NCI-H2171 (cell line): ENCODE measurements around the gene TEAD1.
A peak's percentile ranks its signal among the peaks of the same experiment; 100 is the strongest.

Source experiments
- DNase-seq: peaks from one replicate; lab custom pipeline; 2025; lab: John Stamatoyannopoulos, UW

The TEAD1 gene

DNA sequence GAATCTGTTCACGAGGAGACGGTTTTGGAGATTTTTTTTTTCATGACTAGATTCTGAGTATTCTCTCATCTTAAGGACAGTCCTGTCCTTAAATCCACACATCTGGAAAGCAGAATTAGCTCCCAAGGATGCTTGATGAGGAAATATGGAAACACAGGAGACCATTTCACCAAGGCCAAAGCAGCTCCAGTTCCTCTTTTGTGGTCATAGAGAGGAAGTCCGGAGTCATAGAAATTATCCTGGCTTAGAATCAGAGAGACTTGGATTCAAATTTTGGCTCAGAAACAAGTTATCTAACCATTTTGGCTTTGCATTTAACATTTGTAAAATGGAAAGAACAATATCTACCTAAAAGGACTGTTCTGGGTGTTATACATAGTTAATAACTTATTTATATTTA lies 7.3 kb upstream of the TEAD1 start:
- no peak for DNase-seq

DNA sequence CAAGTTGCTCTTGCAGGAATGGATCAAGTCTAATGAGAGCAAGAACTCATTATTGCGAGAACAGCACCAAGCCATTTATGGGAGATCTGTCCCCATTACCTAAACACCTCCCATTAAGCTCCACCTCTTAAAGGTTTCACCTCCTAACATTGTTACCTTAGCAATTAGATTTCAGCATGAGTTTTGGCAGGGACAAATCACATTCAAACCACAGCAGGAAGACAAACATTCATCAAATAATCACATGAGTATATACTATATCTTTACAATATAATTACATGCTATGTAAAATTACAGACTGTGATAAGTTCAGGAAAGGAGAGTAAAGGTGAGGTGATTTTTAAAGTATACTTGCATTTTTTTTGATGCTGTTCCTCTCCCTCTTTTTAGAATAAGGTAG lies 6.6 kb upstream of the TEAD1 start:
- DNase-seq, result no peak

DNA sequence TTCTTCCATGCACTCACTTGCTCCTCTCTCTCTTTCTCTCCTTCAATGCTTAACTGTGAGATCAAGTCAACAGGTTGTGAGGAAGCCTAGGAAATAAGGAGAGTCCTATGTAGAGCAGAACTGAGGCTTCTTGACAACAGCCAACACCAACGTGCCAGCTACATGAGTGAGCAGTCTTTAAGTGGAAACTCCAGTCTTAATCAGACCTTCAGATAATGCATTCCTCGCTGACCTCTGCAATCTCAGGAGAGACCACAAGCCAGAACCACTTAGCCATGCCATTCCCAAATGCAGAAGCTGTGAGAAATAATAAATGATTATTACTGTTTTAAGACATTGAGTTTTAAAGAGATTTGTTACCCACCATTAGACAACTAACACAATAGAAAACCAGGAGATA lies 6.1 kb upstream of the TEAD1 start:
- DNase-seq, result no peak

DNA sequence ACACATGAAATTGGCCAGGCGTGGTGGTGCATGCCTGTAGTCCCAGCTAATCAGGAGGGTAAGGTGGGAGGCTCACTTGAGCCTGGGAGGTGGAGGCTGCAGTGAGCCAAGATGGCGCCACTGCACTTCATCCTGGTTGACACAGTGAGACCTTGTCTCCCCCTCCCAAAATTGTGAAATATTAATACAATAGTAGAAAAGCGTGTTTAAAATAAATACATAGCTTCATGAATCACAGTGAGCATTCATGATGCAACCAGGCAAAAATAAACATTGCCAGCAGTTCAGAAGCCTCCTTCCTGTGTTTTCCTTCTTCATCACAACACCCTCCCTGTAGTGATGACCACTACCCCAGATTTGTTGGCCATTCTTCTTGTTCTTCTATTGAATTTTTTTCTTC lies 4.3 kb upstream of the TEAD1 start:
- no peak for DNase-seq

DNA sequence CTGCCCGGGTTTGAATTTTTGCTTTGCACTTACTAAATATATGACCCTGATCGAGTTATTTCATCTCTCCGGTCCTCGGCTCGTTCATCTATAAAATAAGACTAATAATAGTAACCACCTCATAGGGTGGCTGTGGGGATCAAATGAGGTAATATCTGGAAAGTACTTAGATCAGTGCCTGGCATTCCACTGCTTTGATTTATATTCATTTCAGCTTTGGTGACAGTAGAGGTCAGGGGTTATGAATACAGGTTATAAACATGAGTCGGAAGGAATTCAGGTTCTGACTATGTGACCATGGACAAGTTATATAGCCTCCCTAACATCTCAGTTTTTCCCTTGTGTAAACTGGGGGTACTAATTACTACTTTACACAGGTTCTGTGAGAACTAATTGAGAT lies 2.9 kb upstream of the TEAD1 start:
- DNase-seq, result no peak

DNA sequence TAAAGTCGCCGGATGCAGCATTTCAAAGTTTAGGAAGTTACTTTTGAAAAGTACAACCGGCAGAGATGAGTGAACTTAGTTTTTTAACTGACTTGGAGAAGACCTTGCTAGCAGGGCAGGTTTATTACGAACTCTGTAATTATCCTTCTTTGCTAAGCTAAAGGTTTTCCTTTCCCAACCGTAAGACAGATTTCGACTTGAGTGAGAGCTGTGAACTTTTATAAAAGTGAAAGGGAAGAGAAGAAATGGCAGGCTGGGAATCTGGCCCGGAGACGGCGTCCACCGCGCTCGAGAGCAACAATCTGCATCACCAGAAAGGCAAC lies 659 bp upstream of the TEAD1 start:
- DNase-seq, result no peak

DNA sequence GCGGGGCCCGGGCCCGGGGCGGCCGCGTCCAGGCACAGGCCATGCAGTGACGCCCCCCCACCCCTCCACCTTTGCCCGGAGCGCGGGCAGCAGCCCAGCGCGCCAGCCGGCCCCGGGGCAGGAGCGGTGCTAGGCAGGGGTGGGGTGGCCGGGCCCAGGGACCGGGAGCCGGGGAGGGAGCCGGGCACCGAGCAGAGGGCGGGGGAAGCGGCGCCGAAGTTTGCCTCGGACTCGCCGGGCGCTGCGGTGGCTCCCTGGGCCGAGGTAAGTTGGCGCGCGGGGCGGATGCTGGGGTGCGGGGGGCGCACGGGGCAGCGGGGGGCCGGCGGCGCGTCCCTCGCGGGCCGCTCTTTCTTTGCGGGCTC lies 332 bp downstream of the TEAD1 start:
- no peak for DNase-seq

DNA sequence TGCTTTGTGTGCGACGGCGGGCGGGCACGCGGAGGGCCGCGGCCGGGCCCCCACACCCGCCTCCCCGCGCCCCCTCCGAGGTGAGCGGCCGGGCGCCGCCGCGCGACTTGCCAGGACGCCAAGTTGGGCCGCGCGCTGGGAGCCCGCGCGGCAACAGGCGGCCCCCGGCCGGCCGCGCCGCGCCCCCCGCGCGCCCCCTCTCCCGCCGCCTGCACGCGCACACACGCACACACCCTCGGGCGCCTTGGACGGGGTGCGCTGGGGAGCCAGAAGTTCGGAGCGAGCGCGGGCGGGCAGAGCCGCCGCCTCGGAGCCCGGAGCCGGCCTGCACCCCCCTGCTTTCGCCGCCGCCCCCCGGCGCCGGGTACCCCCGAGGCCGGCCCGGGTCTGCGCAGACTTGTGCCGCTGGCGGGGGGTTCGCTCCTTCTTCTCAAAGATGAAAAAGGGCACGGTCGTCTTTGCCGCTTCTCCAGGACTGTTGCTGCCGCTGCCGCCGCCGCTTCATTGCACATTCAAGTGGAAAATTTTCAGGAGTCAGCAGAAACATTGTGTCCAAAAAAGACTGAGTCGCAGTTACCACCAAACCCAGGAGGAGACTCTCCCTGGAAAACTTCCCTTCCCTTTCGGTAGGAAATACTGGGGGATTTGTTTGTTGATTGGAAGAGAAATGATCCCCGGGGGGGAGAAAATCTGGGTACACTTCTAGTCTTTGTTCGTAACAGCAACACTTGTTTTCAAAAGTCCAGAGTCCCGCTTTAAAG lies 895 bp downstream of the TEAD1 start:
- no peak for DNase-seq

DNA sequence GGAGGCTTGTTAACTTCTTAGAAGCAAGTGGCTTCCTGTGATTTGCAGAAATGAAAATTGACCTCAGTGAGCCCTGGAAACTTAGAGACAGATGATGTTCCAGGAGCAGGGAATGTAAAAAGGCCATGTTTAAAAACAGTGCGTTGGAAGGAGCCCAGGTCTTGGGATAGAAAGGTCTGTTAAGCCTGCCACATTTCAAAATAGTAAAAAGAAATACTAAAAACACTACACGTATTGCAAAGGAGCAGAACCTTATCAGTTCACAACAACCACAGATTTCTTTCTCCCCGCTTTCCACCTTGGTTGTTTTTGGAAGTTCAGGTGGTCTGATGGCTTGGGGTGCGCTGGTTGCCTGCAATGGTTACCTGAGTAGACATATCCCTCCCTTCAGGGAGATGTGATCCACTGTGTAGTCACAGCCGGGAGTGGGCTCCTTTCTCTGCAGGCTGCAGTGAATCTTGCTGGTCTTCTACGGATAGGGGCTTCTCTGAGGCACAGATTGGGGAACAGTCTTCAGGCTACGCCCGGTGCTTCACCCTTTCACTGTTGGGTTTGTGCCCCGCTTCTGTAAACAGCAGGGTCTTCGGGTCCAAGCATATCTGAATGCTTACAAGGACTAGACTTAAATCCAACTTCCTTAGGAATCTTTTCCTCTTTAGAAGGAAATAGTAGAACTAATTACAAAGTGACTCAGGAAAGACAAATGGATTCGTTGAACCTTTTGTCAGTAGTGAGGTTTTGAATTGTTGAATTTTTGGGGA lies 1.9 kb downstream of the TEAD1 start:
- DNase-seq, result no peak

DNA sequence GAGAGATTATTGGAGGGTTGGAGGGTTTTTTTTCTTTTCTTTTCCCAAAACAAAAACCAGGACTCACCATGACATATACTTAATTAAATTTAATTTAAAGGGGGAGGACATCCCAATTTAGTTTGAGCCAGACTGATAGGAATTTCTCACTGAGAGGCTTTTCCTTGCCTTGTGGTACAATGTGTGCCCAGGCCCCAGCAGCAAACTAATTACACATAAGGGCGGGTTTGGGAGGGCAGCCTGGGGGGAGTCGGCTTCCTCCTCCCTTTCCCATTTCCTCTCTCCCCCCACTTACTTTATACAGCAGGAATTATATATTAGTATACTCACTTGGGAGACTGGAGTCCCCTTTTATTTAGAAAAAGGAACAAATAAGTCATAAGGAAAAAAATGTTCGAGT lies 2.9 kb downstream of the TEAD1 start:
- DNase-seq, result no peak

DNA sequence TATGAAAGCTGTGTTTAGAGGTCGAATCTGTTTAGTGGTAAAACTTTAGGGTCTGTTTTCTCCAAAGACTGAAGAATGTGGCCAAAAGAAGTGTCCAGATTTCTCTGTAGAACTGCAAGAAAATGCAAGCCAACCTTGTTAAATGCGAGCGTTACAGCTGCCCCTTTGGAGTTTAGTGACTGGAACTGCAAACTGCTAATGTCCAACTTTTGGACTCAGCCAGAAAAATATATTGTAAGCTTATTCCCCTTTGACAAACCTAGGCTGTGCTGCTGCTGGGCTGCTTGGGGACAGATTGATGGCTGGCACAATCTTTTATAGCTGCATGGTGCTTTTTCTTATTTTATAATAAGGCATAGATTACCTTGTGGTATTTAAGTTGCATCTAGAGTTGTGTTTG lies 3.9 kb downstream of the TEAD1 start:
- DNase-seq, result no peak

DNA sequence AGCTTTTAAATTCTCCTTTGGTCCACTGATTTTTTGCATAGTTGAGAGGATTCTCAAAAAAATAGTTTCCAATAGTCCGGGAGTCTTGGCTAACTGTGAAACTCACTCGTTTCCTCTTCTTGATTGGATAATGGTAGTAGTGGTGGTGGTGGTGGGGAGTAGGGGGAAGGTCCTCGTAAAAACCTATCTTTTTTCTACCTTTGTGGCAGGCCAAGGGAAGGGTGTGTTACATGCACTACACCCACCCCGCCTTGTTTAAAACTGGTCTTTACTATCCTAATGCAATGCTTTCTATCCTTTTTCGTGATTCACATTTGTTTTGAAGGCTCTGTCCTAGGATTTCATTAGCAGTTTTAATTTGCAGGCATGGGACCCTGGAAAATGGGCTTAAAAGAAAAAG lies 4.8 kb downstream of the TEAD1 start:
- DNase-seq, result no peak

DNA sequence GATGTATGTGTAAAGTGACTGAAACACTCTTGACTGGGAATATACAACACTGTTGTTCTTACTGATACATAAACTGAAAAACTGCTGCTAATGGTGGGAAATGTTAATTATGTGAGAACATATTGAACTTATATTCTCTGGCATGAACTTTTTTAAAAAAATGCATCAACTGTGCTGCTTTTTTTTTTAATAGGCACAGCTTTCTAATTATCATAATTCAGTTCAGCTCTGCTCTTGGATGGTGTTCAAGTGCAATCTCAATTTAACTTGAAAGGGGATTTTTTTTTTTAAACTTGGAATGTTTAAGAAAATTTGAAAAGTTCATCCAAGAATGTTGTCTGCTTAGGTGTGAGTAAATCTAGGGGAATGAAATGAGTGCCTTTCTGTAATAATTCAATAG lies 5.2 kb downstream of the TEAD1 start:
- no peak for DNase-seq

DNA sequence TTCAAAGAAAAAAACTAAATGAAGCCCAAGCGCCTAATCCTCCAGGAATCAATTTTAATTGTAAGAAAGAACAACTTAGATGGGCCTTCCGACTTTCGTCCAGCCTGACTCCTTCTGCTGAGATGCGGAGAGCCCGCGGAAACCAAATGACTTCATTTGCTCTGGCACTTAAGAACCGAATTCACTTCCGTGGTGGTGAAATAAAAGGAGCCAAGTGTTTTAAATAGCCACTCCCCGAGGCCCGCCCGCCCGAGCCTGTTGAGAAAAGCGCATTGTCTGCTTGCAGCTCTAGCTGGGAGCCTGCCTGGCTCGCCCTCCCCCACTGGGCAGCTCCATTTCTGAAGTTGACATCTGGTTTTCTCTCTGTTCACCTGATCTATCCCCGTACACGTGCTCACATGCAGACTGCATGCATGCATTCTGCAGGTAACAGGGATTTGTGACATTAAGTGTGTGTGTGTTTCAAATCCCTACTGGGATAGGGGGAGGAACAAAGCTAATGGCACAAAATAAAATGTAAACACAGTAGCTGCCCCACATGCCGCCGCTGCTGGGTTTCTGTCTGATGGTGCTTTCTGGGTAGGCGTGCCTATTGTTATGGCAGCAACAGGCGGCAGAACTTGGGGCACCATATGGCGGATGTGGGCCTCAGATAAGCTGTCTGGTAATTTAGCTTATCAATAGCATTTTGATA lies 6.2 kb downstream of the TEAD1 start:
- DNase-seq, result peak; percentile 70

DNA sequence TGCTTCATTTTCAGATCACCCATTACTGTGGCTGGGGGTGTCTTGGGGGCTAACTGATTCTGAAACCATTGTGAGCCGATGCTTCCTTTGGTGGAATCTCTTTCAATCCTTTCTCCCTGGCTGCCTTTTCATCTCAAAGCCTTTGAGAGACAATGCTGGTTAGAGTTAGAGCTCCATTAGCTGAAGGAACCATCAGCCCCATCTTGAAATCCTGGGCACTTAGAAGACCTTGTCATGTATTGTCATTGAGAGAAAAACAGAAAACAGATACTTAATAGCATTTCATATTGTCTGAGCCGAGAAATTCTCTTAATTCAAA lies 6.7 kb downstream of the TEAD1 start:
- no peak for DNase-seq

DNA sequence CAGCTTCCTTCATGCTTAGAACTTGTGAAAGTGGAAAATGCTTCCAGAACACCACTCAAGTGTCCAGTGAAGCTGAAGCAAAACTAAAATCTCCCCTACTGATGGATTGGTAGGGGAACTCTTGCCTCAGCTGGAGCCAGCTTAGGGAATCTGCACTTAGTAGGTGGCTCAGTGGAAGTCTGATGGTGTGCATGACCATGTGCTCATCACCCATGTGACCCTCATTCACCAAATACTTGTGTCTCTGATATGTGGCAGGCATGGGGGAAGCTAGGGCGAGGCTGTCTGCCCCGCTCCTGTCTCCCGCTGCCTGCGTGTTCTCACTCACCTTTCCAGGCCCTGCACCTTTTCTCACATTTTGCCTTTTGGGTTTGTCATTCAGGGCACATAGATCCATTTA lies 7.2 kb downstream of the TEAD1 start:
- DNase-seq, result no peak

DNA sequence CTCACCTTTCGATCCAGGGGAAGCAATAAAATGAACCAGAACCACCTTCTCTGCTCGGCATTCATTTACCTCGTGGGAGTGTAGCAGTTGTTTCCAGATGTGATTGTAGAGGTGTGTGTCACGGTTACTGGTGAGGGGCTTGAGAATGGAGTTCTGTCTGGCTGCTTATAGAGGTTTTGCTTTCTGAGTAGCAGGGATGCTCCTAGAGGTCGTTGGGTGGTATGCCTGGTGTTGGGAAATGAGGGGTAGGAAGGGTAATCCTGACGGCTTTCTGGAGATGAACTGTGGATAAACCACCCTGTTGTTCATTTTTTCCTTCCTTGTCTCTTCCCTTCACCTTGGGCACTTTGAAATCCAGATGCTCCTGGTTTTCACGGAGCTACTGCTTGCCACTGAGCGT lies 8.1 kb downstream of the TEAD1 start:
- DNase-seq, result no peak

DNA sequence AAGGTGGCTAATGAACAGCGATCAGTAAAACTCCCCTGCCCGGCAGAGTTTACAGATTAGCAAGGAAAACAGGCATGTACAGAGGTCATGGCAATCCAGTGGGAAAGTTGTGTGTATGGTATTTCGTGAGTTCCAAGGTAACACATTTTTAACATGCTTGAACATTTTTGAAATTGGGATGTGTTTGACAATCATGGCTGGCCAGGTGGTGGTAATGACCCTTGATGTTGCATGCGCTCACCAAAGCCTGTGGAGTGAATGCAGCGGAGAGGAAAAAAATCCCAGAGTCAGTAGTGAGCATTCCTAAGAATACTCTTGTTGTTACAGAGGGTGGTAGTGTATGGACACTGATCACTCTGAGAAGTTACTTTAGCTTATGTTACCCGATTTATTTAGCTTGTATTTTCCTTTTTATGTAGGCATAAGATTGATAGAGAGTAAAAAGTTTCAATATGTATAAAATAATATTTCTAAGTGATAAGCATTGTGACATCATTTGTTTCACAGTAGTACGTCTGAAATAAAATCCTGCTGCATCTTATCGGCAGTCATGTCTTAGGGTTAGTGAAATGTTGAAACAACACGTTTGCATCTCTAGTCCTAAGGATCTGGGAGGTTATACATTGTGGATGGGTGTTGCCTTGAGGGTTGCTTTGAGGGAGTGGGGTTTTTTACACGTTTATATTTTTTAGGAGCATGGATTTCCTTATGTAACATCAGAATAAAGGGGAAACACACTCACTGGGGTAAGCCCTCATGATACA lies 8.7 kb downstream of the TEAD1 start:
- no peak for DNase-seq

DNA sequence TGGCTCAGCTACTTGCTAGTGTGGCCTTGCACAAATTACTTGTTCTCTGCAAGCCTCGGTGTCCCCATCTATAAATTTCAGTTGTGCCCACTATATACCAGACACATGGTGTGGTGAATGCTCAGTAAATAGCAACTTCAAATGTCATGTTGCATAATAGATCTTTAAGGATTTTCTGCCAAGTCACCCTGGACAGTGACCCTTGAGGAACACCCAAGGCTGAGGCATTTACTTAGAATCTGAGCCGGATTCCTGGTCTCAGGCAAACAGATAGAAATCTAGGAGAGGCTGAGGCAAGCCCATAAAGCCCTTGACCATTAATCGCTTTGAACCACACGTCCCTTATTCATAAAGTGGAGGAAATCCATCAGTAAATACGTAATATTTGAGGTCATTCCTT lies 9.7 kb downstream of the TEAD1 start:
- no peak for DNase-seq

DNA sequence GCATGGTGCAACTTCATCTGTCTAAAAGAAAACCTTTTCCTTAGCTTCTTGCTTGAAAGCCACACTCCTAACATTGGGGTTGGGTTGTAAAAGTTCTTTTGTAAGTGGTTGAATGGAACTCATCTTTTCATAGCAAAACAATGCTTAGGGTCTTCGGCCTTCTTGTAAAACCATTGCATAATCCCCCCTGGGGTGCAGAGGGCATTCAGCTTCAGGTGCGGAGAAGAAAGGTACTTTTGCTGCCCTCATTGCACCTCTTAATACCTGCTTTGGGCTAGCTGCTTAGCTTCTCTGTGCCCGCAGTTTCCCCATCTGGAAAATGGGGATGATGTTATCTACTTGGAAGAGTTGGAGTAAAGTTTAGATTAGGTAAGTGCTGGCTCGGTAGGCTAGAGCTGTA lies 10.1 kb downstream of the TEAD1 start:
- no peak for DNase-seq

DNA sequence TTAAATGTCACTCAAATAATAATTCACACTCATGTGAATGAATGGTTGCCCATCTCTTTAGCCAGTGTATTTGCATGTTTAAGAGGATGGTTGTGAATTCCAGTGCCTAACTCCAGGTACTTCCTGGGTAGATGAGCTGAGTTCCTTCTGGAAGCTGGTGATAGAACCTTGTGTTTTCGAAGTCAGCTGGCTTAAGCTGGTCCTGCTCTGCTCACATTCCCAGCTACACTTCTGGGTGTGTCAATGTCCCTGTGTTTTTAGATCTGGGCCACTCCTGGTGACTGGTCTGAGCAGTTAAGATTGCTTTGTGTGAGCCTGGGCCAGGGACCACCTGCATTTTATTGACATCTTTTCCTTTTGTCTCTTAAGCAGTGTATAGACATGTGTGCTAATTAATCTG lies 10.6 kb downstream of the TEAD1 start:
- DNase-seq, result no peak

DNA sequence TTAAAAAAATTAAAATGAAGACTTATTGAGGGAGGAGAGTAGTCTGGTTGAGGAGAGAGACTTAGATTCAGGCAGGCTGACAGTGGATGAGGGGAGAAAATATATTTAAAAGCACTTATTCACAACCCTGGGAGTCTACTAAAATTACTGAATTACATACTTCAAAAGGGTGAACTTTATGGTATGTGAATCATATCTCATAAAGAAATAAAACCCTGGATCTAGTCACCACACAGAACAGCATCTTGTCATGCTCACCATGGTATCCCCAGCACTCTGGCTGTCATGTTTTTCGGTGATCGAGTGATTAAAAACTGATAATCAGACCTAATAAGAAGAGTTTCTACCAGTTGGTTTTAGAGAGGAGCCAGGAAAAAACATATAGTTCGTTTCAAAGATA lies 11.0 kb downstream of the TEAD1 start:
- DNase-seq, result no peak
